K562 (cell line): Measurements from ENCODE around the gene HES6. TPM values are rescaled to one million over a fixed set of nuclear protein-coding genes. Genes with fewer than 3 reads are reported as not detected.

ENCODE experiments used
- NONO ChIP-seq, 2 experiments: fragments of 200-400 bp in 1 of 2; fragments of 450-650 bp in 1 of 2; formaldehyde crosslinking in 1 of 2; IDR thresholded peaks; 2 replicates each; pipeline ENCODE4 v1.6.1; 2017; ENCODE audit warnings: low read depth in 2 of 2, mild to moderate bottlenecking in 2 of 2, moderate library complexity in 2 of 2, low read length in 1 of 2
- PHF8 ChIP-seq: fragments of 200-600 bp; sonication (generic); IDR thresholded peaks from 2 replicates; pipeline ENCODE4 v1.6.1; 2012; ENCODE audit warnings: mixed run types, mild to moderate bottlenecking, inconsistent platforms, low read length, moderate library complexity, borderline replicate concordance
- RBFOX2 ChIP-seq: fragments of 200-400 bp; formaldehyde crosslinking; IDR thresholded peaks from 2 replicates; pipeline ENCODE4 v1.6.1; 2017; ENCODE audit warnings: low read depth, mild to moderate bottlenecking, low read length, moderate library complexity
- RBM25 ChIP-seq: fragments of 200-400 bp; formaldehyde crosslinking; IDR thresholded peaks from 2 replicates; pipeline ENCODE4 v1.6.1; 2018; ENCODE audit warnings: low read length, low read depth, moderate library complexity; ENCODE audit not compliant: severe bottlenecking
- SIN3A ChIP-seq, 2 experiments: fragments of 150-350 bp in 1 of 2; IDR thresholded peaks; 2 replicates each; pipeline ENCODE4 v1.6.1; 2011 to 2016; ENCODE audit warnings: borderline replicate concordance in 2 of 2, low read depth in 2 of 2, low read length in 2 of 2, mild to moderate bottlenecking in 2 of 2, moderate library complexity in 2 of 2; ENCODE audit not compliant: control insufficient read depth in 1 of 2
- SP1 ChIP-seq: sonication (generic); formaldehyde crosslinking; IDR thresholded peaks from 2 replicates; pipeline ENCODE4 v1.8.1; 2022; ENCODE audit warnings: mild to moderate bottlenecking, missing genetic modification reagents
- VEZF1 ChIP-seq: fragments of 200-800 bp; sonication (Bioruptor generic); IDR thresholded peaks from 2 replicates; pipeline ENCODE4 v1.6.1; 2017; ENCODE audit warnings: missing genetic modification characterization, missing compliant biosample characterization
- ZNF24 ChIP-seq: fragments of 450-650 bp; IDR thresholded peaks from 2 replicates; pipeline ENCODE4 v1.6.1; 2016
- polyA plus RNA-seq, 8 experiments: library from polyadenylated mRNA; depleted of rRNA in 4 of 8; stranded (reverse) in 5 of 8; unstranded in 3 of 8; fragments of >200 nt; fragmentation: Nextera tagmentation in 2 of 8; fragmentation: Illumina TruSeq in 1 of 8; extraction: Ambion mirVana in 2 of 8; extraction: Trizol in 1 of 8; gene quantifications; 2 replicates each; pipeline versions ENCODE4 v1.2.1 to v1.2.3, GENCODE V29; 2011 to 2014; ENCODE audit warnings: inconsistent platforms in 1 of 8, missing spikeins in 1 of 8
- total RNA-seq, 7 experiments: library from RNA; depleted of rRNA in 6 of 7; stranded (reverse); fragments of >200 nt in 6 of 7; fragmentation: Illumina TruSeq in 2 of 7; extraction: Trizol in 2 of 7; gene quantifications; 2 replicates each; pipeline versions ENCODE4 v1.2.1 to v1.2.3, GENCODE V29; 2011 to 2021; ENCODE audit warnings: low replicate concordance in 1 of 7
- TF ChIP-seq, protein P1 (sequence below), 3 experiments: fragments of 200-800 bp in 1 of 3; fragments of 250-450 bp in 1 of 3; fragments of 450-650 bp in 1 of 3; sonication (Bioruptor Pico) in 1 of 3; sonication (Bioruptor generic) in 1 of 3; formaldehyde crosslinking in 1 of 3; IDR thresholded peaks; 2 replicates each; pipeline versions ENCODE4 v1.6.1 to v1.8.0; 2016 to 2022; ENCODE audit warnings: mild to moderate bottlenecking in 2 of 3, missing genetic modification characterization in 2 of 3, missing compliant biosample characterization in 1 of 3, moderate library complexity in 1 of 3
- TF ChIP-seq, protein P2 (sequence below), 2 experiments: fragments of 450-650 bp; formaldehyde crosslinking in 1 of 2; IDR thresholded peaks; 2 replicates each; pipeline versions ENCODE4 v1.4.0 to v1.6.1; 2014 to 2020; ENCODE audit warnings: mild to moderate bottlenecking in 2 of 2, borderline replicate concordance in 1 of 2, low read depth in 1 of 2

Gene HES6
- total and polyA plus RNA-seq, 9 of the 15 experiments (the other 6 are each of a cell fraction or from before 2014, with no cell fraction given), result 6.2 to 133 (median 29.2) TPM

DNA sequence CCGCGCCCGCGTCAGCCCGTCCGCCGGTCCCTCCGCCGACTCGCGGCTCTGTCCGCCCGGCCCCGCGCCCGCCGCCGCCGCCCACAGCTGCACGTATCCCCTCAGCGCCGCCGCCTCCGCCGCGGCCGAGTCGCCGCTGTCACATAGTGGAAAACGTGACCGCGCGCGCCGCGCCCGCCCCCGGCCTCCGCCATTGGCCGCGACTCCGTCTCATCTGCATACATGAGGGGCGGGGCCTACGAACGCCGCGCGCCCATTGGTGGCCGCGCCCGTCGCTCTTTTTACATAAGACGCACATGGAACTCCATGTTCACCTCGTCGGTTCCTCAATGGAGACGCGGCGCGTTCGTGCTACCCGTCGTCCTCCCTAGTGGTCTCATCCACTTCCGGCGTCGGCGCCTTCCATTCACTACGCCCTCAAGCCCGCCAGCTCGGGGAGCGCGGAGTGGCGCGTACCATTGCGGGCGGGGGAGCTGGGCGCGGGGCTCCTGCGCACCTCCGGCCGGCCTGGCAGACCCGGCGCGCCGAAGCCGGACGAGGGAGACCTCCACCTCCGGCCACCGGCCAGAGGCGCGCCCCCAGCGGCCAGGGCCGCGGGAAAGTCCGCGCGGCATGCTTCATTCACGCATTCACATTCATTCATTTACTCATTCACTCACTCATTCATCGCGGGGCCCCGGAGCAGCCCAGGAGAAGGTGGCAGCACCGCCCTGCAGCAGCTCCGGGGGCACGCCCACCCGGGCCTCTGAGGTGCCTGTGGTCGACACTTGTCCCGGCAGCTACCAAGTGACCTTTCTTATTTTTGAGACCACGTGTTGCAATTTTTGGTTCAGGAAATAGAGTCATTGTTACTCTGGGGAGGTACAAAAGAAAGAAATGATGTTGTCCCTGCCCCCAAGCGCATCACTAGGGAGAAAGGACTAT lies 49.1 kb upstream of the HES6 start (continued):
- TF ChIP-seq PHF8 (peak; percentile 67; the same call in 1 of the 2 replicates), SP1 (CRISPR knock-in tag) (peak; percentile 87), NONO (IDR thresholded peaks at IDR 0.05; ENCODE audit: low read depth in 2 of 2, low read length in 1 of 2) (peak; percentile 35 to 92; a peak in 3 of 4 replicates), ZNF24 (peak; percentile 99), RBM25 (peak; percentile 99), VEZF1 (CRISPR knock-in tag) (0 out of 2 replicates have a peak, but pooled peaks have one; percentile 26), SIN3A (IDR thresholded peaks at IDR 0.05; ENCODE audit: borderline replicate concordance in 2 of 2, control insufficient read depth in 1 of 2, low read depth in 2 of 2, low read length in 2 of 2) (peak; percentile 18 to 67; a peak in 1 of 4 replicates), RBFOX2 (peak; percentile 87)
- TF ChIP-seq, protein P1, sequence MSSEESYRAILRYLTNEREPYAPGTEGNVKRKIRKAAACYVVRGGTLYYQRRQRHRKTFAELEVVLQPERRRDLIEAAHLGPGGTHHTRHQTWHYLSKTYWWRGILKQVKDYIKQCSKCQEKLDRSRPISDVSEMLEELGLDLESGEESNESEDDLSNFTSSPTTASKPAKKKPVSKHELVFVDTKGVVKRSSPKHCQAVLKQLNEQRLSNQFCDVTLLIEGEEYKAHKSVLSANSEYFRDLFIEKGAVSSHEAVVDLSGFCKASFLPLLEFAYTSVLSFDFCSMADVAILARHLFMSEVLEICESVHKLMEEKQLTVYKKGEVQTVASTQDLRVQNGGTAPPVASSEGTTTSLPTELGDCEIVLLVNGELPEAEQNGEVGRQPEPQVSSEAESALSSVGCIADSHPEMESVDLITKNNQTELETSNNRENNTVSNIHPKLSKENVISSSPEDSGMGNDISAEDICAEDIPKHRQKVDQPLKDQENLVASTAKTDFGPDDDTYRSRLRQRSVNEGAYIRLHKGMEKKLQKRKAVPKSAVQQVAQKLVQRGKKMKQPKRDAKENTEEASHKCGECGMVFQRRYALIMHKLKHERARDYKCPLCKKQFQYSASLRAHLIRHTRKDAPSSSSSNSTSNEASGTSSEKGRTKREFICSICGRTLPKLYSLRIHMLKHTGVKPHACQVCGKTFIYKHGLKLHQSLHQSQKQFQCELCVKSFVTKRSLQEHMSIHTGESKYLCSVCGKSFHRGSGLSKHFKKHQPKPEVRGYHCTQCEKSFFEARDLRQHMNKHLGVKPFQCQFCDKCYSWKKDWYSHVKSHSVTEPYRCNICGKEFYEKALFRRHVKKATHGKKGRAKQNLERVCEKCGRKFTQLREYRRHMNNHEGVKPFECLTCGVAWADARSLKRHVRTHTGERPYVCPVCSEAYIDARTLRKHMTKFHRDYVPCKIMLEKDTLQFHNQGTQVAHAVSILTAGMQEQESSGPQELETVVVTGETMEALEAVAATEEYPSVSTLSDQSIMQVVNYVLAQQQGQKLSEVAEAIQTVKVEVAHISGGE (CRISPR knock-in tag; IDR thresholded peaks at IDR 0.05), result 0 out of 6 replicates have a peak, but pooled peaks of 1 of the 3 experiments have one; percentile 20
- TF ChIP-seq, protein P2, sequence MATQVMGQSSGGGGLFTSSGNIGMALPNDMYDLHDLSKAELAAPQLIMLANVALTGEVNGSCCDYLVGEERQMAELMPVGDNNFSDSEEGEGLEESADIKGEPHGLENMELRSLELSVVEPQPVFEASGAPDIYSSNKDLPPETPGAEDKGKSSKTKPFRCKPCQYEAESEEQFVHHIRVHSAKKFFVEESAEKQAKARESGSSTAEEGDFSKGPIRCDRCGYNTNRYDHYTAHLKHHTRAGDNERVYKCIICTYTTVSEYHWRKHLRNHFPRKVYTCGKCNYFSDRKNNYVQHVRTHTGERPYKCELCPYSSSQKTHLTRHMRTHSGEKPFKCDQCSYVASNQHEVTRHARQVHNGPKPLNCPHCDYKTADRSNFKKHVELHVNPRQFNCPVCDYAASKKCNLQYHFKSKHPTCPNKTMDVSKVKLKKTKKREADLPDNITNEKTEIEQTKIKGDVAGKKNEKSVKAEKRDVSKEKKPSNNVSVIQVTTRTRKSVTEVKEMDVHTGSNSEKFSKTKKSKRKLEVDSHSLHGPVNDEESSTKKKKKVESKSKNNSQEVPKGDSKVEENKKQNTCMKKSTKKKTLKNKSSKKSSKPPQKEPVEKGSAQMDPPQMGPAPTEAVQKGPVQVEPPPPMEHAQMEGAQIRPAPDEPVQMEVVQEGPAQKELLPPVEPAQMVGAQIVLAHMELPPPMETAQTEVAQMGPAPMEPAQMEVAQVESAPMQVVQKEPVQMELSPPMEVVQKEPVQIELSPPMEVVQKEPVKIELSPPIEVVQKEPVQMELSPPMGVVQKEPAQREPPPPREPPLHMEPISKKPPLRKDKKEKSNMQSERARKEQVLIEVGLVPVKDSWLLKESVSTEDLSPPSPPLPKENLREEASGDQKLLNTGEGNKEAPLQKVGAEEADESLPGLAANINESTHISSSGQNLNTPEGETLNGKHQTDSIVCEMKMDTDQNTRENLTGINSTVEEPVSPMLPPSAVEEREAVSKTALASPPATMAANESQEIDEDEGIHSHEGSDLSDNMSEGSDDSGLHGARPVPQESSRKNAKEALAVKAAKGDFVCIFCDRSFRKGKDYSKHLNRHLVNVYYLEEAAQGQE (IDR thresholded peaks at IDR 0.05; ENCODE audit: borderline replicate concordance), result no peak
- TF ChIP-seq, protein P2 (CRISPR knock-in tag; IDR thresholded peaks at IDR 0.05; ENCODE audit: low read depth), result peak; percentile 61; the same call in 1 of the 2 replicates
